Fibroblast of the aortic adventitia (primary cell): ENCODE data around the gene KNL1. TPM values are rescaled to one million over a fixed set of nuclear protein-coding genes. Genes with fewer than 3 reads are reported as not detected.
A peak's percentile ranks its signal among the peaks of the same experiment; 100 is the strongest.

Experiments
- DNase-seq: peaks from one replicate; pipeline ENCODE4 v3.0.0-alpha.2; 2010; ENCODE audit warnings: low read depth
- H3K4me3 ChIP-seq: 2 replicates; pipeline ENCODE4 v1.5.1; 2011; ENCODE audit warnings: low read depth, mild to moderate bottlenecking, control low read depth, low read length, moderate library complexity
- total RNA-seq: library from RNA; depleted of rRNA; stranded (reverse); fragments of >200 nt; gene quantifications from 2 replicates; pipeline ENCODE4 v1.2.3, GENCODE V29; 2012; ENCODE audit warnings: low replicate concordance
- TF ChIP-seq, protein P1 (sequence below): IDR thresholded peaks from 2 replicates; pipeline ENCODE4 v1.5.1; 2011; ENCODE audit warnings: mild to moderate bottlenecking, low read length, control low read depth, inconsistent platforms; ENCODE audit not compliant: insufficient read depth

KNL1 gene
- total RNA-seq, 1 donor: 35.9 TPM

DNA sequence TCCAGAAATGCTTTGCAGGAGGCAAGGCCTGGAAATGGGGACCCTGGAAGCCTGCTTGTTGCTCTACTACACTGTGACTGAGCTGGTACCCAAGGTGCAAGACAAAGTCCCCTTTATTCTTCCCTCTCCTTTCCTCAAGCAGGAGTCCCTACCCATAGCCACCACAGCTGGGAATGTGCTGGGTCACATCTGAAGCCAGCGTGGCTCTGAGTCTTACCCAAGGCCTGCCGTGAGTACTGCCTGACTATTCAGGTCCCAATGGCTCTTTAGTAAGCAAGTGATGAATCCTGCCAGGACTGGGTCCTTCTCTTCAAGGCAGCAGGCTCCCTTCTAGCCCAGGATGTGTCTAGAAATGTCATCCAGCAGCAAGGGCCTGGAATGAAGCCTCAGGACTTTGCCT lies 91.3 kb downstream of the KNL1 start:
- no peak for DNase-seq
- TF ChIP-seq, protein P1, sequence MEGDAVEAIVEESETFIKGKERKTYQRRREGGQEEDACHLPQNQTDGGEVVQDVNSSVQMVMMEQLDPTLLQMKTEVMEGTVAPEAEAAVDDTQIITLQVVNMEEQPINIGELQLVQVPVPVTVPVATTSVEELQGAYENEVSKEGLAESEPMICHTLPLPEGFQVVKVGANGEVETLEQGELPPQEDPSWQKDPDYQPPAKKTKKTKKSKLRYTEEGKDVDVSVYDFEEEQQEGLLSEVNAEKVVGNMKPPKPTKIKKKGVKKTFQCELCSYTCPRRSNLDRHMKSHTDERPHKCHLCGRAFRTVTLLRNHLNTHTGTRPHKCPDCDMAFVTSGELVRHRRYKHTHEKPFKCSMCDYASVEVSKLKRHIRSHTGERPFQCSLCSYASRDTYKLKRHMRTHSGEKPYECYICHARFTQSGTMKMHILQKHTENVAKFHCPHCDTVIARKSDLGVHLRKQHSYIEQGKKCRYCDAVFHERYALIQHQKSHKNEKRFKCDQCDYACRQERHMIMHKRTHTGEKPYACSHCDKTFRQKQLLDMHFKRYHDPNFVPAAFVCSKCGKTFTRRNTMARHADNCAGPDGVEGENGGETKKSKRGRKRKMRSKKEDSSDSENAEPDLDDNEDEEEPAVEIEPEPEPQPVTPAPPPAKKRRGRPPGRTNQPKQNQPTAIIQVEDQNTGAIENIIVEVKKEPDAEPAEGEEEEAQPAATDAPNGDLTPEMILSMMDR: no peak
- no peak overlapping the region for H3K4me3 ChIP-seq

DNA sequence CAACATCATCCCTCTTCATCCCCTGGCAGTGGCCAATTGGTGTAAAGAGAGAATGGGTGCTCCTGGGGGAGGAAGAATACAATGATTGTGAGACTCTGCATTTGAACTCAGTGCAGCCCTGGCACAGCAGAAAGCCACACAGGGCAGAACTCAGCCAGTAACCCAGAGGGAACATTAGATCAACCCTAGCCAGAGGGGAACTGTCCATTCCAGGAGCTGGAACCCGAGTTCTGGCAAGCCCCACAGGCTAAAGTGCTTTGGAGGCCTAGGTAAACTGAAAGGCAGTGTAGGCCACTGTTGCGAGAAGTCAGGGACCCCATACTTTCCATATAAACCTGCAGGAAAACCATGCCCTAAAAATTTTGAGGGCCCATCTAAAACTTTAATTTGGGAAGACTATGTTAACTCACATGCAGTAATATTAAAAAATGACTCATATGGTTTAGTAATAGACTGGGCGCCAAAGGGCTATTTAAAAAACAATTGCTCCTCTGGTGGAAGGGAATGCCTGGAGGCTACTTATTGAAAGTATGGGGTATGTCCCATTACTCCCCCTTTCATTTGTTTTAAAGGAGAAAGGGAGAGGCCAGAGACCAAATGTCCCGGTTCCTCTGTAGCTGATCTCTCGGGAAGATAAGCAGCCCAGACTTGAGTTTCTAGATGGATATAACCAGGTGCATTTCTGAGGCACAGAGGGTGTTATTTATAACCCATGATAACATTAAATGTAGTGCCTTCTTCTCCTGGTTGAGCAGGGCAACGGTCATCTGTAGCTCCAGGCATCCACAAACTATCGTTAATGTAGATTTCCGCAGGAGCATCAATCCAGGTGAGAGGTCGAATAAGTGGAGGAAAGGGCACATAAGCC lies 95.1 kb downstream of the KNL1 start:
- TF ChIP-seq, protein P1: no peak
- no peak overlapping the region for H3K4me3 ChIP-seq
- DNase-seq: no peak

DNA sequence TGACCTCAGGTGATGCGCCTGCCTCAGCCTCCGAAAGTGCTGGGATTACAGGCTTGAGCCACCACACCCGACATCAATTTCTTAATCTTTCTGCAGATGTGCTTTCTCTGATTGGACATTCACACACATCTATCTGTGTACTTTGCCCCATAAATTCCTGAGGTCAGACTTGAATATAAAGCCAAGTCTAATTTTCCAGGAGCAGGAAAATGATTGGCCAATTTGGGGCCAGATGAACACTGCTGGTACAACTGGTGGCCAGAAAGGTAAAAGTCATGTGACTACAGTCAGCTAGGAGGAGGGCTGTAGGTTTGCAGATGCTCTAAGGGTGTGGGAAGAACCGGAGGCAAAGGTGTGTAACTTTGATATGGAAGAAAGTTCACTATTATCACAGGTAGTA lies 97.7 kb downstream of the KNL1 start:
- no peak for DNase-seq

DNA sequence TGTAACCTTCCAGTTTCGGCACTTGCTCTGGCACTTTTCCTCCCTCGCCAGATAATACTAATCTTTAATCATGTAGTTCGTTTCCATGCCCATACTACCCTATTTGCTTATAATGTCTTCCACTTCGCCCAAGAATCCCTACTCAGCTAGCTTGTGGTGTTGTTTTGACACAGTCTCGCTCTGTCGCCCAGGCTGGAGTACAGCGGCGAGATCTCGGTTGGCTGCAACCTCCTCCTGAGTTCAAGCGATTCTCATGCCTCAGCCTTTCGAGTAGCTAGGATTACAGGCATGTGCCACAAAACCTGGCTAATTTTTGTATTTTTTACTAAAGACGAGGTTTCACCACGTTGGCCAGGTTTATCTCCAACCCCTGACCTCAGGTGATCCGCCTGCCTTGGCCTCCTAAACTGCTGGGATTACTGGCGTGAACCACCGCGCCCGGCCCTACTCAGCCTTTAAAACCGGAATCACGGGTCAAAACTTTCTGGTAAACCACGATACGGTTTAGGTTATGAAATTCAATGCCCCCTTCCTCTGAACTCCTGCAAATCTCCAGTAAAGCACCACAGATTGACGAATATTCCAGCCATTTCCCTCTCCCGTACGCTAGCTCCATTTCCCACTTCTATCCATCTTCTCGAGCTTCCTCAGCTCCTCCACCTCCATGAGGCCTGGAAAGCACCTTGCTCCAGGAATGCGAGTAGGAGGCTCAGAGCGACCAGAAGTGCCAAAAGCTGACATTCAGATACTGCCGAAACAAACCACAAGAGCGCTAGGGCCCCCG lies 100.0 kb downstream of the KNL1 start:
- H3K4me3 ChIP-seq: peak overlapping the region; percentile 98
- peak; percentile 5 for DNase-seq
- TF ChIP-seq, protein P1: no peak

More for the DNA sequence above, 97.7 kb downstream of the KNL1 start:
- H3K4me3 ChIP-seq: no peak overlapping the region
- TF ChIP-seq, protein P1: no peak

DNA sequence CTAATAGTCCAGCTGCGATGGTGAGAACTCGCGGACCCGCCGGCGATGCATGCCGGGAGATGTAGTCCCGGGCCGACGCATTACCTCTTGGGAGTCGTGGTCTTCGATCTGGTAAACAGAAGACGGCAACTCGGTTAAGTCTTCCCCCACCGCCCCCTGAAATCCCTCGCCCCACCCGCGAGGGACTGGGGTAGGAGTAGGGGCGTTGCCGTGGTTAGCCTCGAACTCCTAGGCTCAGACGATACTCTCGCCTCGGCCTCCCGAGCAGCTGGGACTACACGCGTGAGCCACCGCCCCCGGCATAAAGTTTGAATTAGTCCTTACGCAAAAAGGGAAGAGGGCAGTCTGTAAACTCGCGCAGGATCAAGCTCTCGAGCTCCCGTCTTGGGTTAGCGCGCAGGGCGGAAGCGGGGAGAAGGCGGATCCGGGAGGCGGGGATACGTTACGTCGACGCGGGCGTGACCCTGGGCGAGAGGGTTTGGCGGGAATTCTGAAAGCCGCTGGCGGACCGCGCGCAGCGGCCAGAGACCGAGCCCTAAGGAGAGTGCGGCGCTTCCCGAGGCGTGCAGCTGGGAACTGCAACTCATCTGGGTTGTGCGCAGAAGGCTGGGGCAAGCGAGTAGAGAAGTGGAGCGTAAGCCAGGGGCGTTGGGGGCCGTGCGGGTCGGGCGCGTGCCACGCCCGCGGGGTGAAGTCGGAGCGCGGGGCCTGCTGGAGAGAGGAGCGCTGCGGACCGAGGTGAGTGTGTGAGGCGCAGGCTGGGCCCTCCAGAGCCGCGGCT lies 100.8 kb downstream of the KNL1 start, which contains the start of gene RAD51:
Gene RAD51 (plus strand): TSS at position 487 of the 781 bp plus-strand sequence. CDS start 3,585 bp downstream, outside the sequence.
- H3K4me3 ChIP-seq: peak within 1 kb of the TSS; percentile 98

More for the DNA sequence above, 100.8 kb downstream of the KNL1 start, which contains the start of gene RAD51:
- peak; percentile 94 for DNase-seq
- TF ChIP-seq, protein P1: no peak
